Subcutaneous adipose tissue (tissue), 4 donors: ENCODE results near the gene CYP1A2. TPM values are rescaled to one million over a fixed set of nuclear protein-coding genes. Genes with fewer than 3 reads are reported as not detected.

Source experiments
- total RNA-seq, 4 donors: library from RNA; depleted of rRNA; stranded (reverse); fragments of >200 nt; gene quantifications; one replicate each; pipeline ENCODE4 v1.1.0, GENCODE V29; 2016
- TF ChIP-seq, protein P1 (sequence below): fragments of 450-650 bp; IDR thresholded peaks from one replicate; pipeline ENCODE4 v1.5.1; 2016; ENCODE audit warnings: low read depth, mild to moderate bottlenecking, control low read depth, antibody characterized with exemption, moderate library complexity

The CYP1A2 gene
- total RNA-seq, 4 donors from 2014 or later = not detected

DNA sequence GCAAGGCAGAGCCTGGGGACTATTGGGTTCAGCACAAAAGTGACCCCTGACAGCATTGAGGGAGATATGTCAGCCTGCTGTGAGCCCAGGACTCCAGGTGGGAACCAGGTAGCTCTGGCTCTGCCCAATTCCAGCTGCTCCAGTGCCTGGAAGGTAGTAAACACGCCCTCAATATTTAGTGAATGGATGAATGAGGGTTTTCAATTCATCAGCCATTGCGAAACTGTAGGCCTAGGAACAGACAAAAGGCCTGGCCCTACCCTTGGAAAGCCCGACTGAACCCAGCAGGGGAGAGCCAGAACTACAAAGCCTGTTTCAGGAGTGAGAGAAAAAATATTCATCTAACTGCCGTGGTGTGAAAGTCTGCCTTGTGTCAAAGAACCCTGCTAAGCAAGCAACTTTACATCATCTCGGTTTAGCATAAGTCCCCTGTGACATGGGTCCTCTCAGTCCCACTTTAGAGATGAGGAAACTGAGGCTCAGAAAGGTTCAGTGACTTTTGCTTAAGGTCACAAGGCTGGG lies 25.1 kb downstream of the CYP1A2 start:
- TF ChIP-seq, protein P1, sequence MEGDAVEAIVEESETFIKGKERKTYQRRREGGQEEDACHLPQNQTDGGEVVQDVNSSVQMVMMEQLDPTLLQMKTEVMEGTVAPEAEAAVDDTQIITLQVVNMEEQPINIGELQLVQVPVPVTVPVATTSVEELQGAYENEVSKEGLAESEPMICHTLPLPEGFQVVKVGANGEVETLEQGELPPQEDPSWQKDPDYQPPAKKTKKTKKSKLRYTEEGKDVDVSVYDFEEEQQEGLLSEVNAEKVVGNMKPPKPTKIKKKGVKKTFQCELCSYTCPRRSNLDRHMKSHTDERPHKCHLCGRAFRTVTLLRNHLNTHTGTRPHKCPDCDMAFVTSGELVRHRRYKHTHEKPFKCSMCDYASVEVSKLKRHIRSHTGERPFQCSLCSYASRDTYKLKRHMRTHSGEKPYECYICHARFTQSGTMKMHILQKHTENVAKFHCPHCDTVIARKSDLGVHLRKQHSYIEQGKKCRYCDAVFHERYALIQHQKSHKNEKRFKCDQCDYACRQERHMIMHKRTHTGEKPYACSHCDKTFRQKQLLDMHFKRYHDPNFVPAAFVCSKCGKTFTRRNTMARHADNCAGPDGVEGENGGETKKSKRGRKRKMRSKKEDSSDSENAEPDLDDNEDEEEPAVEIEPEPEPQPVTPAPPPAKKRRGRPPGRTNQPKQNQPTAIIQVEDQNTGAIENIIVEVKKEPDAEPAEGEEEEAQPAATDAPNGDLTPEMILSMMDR = no peak

DNA sequence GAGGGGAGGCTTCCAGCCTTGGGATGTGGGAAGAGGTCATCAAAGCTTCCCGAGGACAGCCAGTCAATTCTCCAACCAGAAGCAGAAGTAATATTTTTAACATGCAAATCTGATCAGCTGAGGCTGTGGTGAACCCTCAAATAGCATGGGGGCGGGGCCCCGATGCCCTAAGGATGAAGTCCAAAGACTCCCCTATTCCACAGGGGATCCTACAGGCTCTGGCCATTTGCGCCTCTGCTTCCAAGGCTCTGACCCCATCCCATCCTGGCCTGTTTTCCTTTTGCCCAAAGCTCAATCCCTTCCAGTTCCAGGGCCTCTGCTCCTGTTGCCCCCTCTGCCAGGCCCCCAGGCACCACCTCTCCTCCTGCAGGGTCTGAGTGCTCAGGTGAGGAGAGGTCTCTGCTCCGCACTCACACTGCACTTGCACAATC lies 26.5 kb downstream of the CYP1A2 start:
- TF ChIP-seq, protein P1 = no peak

DNA sequence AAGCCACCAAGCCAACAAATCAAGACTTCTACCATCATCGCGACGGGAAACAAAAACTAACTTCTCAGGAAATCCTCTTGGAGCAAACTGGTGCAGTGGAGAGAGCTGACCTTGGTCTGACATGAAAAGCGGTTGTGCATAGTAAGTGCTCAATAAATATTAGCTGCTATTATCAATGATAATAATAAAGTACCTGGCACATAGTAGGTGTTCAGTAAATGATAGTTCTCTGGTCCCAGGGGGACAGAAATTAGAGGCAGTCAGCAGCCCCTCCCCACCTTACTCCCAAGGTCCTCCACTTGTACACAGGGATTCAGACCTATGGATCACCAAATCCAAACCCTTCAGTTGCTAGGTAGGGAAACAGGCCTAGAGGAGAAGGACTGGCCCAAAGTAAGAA lies 27.2 kb downstream of the CYP1A2 start:
- TF ChIP-seq, protein P1 = no peak

DNA sequence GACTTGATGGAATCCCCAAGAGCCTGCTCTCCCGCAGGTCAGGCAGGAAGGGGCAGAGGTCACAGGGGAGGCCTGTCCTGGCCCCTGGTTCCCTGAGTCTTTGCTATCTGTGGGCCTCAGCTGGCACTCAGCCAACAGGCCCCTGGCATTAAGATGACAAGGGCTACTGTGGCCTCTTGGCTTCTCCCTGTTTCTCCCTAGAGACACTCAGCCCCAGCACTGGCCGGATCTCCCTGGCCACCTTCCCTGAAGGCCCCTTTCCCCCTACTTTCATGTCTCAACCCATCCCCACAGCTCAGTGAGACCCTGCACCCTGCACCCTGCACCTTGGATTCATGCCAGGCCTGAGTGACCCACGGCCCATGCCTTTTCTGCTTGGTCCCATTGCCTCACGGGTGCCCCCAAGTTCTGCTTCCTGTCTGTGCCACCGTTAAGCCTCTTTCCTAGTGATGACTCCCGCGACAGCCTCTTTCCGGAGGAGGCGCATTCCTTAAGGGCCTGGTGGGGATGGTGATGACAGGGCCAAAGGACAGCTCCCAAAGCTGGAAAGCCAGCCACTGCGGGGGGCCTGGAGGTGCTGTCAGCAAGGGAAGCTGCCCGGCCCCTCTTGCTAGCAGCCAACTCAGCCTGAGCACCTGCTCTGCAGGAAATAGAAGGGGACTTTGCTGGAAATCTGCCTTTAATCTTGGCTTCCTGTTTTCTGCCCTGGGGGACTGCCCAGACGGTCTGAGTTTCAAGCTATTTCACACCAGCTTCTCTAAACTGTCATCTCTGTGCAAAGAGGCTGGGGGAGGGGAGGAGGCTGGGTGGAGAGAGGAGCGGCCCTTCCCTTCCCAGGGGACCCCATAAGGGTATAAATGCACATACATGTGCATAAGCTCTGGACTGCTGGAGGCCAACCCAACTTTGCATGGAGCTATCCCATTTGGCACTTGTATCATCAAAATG lies 28.4 kb downstream of the CYP1A2 start:
- TF ChIP-seq, protein P1 = no peak

DNA sequence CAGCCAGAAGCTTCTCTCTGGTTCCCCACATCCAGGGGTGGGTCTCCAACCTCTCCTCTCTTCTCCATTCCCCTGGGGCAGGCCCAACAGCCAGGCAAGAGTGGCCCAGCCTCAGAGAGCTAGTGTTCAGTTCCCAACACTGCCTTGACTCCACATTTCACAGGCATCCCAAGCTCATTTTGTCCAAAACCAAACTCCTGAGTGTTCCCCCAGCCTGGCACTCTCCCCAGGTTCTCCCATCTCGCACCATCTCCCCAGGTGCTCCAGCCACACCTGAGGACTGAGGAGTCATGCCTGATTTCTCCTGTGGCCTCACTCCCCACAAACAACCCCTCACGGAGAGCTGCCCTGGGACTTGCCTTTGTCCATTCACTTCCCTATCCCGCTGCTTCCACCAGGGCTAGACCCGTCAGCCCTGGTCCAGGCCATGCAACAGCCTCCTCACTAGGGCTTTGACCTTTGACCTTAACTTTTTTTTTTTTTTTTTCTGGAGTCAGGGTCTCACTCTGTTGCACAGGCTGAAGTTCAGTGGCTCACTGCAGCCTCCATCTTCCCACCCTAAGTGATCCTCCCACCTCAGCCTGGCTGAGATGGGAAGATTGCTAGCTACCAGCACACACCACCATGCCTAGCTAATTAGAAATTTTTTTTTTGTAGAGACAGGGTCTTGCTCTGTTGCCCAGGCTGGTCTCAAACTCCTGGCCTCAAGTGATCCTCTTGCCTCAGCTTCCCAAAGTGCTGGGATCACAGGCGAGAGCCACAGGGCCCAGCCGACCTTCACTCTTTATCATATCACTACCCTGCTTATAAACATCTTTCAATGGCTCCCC lies 29.3 kb downstream of the CYP1A2 start:
- TF ChIP-seq, protein P1 = no peak

DNA sequence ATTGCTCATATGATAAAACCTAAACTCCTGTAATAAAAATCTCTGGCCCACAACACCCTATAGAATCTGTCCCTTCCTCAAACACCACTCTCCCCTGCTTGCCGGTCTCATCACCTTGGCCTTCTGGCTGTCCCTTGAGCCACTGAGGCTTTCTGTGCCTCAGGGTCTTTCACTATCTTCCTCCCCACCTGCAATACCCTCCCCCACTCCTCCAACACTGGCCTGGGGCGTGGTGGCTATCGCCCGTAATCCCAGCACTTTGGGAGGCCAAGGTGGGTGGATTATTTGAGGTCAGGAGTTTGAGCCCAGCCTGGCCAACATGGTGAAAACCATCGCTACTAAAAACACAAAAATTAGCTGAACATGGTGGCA lies 29.9 kb downstream of the CYP1A2 start:
- TF ChIP-seq, protein P1 = no peak
